ENCODE results near the gene IL26.

GRCh38 chr12:68221497-68221896, 4.1 kb downstream of the IL26 start:
- TF ChIP-seq CTCF (IDR thresholded peaks at IDR 0.05) (no peak), POLR2A (IDR thresholded peaks at IDR 0.05) (no peak), EP300 (IDR thresholded peaks at IDR 0.05) (no peak), POLR2AphosphoS5 (IDR thresholded peaks at IDR 0.05) (no peak)
